ENCODE measurements around the gene CA5B.
"Not testable (repeated sequence)": the region's sequence is repeated elsewhere in the genome, so short reads cannot be mapped to it uniquely, and the experiment has no call there.

Gene CA5B, protein sequence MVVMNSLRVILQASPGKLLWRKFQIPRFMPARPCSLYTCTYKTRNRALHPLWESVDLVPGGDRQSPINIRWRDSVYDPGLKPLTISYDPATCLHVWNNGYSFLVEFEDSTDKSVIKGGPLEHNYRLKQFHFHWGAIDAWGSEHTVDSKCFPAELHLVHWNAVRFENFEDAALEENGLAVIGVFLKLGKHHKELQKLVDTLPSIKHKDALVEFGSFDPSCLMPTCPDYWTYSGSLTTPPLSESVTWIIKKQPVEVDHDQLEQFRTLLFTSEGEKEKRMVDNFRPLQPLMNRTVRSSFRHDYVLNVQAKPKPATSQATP

GRCh38 chrX:15737959-15738902 lies at the start of gene CA5B:
Gene CA5B, plus strand, starts transcription at chrX:15738270. Its CDS starts 11,754 bp downstream, at chrX:15750024.
- H3K4me3 ChIP-seq (ENCODE audit: low read length), result peak within 1 kb of the TSS; percentile 41
- no peaks in the 10 kb centered on the region for H3K4me1 ChIP-seq (ENCODE audit: control insufficient read depth, insufficient read depth, low read length)
- H3K27me3 ChIP-seq (ENCODE audit: control insufficient read depth, insufficient read depth, low read length), result no peaks in the 10 kb centered on the region
- H3K9ac ChIP-seq (ENCODE audit: low read length), result peak within 1 kb of the TSS; percentile 62
- H3K9me3 ChIP-seq (ENCODE audit: control insufficient read depth, low read length), result no peaks in the 10 kb centered on the region
- no peaks in the 10 kb centered on the region for H3K36me3 ChIP-seq (ENCODE audit: control insufficient read depth, insufficient read depth, low read length)

GRCh38 chrX:15694941-15695451 lies 43.1 kb upstream of the CA5B start:
- Histone ChIP-seq H3K36me3 (ENCODE audit: control insufficient read depth, insufficient read depth, low read length) (no peaks in the 10 kb centered on the region), H3K9ac (ENCODE audit: low read length) (no peak overlapping the region), H3K27me3 (ENCODE audit: control insufficient read depth, insufficient read depth, low read length) (no peaks in the 10 kb centered on the region), H3K9me3 (ENCODE audit: control insufficient read depth, low read length) (no peaks in the 10 kb centered on the region), H3K4me3 (ENCODE audit: low read length) (no peak overlapping the region), H3K4me1 (ENCODE audit: control insufficient read depth, insufficient read depth, low read length) (no peaks in the 10 kb centered on the region)

GRCh38 chrX:15696516-15696915 lies 41.6 kb upstream of the CA5B start:
- H3K4me3 ChIP-seq (ENCODE audit: low read length), result no peak overlapping the region
- no peak overlapping the region for H3K9ac ChIP-seq (ENCODE audit: low read length)
- no peaks in the 10 kb centered on the region for H3K4me1 ChIP-seq (ENCODE audit: control insufficient read depth, insufficient read depth, low read length)
- no peaks in the 10 kb centered on the region for H3K36me3 ChIP-seq (ENCODE audit: control insufficient read depth, insufficient read depth, low read length)
- no peaks in the 10 kb centered on the region for H3K27me3 ChIP-seq (ENCODE audit: control insufficient read depth, insufficient read depth, low read length)
- H3K9me3 ChIP-seq (ENCODE audit: control insufficient read depth, low read length), result no peaks in the 10 kb centered on the region

DNA sequence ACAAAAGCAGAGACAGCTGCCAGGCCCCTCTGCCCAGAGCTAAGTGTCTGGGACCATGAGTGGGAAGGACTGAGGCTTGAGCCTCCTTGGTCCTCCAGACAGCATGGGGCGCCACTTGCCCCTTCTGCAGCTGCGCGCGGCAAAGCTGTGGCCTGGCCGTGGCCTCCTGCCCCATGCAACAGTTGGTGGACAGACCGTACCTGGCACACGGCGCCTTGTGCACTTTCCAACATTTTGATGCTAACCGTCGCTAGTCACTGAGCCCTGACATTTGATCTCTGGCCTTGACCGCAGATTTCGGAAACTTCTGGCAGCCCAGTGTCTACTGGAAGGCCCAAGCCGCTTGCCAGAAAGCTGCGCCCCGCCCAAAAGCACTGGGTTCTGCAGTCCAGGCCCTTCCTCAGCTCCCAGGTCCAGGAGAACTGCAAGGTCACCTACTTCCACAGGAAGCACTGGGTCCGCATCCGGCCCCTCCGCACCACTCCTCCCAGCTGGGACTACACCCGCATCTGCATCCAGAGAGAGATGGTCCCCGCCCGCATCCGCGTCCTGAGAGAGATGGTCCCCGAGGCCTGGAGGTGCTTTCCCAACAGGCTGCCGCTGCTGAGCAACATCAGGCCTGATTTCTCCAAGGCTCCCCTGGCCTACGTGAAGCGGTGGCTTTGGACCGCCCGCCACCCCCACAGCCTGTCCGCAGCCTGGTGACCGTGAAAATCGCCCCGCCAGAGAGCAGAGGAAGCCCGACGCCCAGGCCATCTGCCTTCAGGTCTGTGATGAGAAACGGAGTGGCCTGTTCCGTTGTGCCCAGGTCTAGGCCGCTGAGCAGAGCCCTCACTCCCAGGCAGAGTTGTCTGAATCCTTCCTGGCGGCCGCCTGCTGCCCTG lies 35.3 kb upstream of the CA5B start:
- no peak overlapping the region for H3K4me3 ChIP-seq (ENCODE audit: low read length)

DNA sequence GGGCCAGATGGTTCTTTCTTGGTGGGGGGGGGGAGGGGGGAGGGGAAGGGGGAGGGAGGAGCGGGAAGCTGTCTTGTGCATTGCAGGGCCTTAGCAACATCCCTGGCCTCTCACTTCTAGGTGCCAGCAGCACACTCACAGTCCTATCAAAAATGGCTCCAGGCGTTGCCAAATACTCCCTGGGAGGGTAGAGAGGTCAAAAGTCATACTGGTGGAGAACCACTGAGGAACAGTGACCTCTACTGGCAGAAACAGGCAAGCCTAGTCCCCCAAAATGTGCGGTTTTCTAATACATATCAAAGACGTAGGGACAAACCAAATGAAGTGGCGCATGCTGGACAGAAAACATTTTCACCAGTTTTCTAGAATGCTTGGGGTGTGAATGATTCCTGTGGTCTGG lies 34.3 kb upstream of the CA5B start:
- not testable (repeated sequence) for H3K36me3 ChIP-seq (ENCODE audit: control insufficient read depth, insufficient read depth, low read length); H3K9ac ChIP-seq (ENCODE audit: low read length); H3K4me1 ChIP-seq (ENCODE audit: control insufficient read depth, insufficient read depth, low read length); H3K27me3 ChIP-seq (ENCODE audit: control insufficient read depth, insufficient read depth, low read length); H3K4me3 ChIP-seq (ENCODE audit: low read length); H3K9me3 ChIP-seq (ENCODE audit: control insufficient read depth, low read length)

More for the DNA sequence above, 35.3 kb upstream of the CA5B start:
- H3K4me1 ChIP-seq (ENCODE audit: control insufficient read depth, insufficient read depth, low read length), result no peaks in the 10 kb centered on the region
- no peaks in the 10 kb centered on the region for H3K9me3 ChIP-seq (ENCODE audit: control insufficient read depth, low read length)
- H3K9ac ChIP-seq (ENCODE audit: low read length), result no peak overlapping the region
- no peaks in the 10 kb centered on the region for H3K27me3 ChIP-seq (ENCODE audit: control insufficient read depth, insufficient read depth, low read length)
- H3K36me3 ChIP-seq (ENCODE audit: control insufficient read depth, insufficient read depth, low read length), result no peaks in the 10 kb centered on the region

GRCh38 chrX:15704273-15704672 lies 33.8 kb upstream of the CA5B start:
- not testable (repeated sequence) for H3K4me3 ChIP-seq (ENCODE audit: low read length); H3K36me3 ChIP-seq (ENCODE audit: control insufficient read depth, insufficient read depth, low read length); H3K4me1 ChIP-seq (ENCODE audit: control insufficient read depth, insufficient read depth, low read length); H3K9me3 ChIP-seq (ENCODE audit: control insufficient read depth, low read length); H3K27me3 ChIP-seq (ENCODE audit: control insufficient read depth, insufficient read depth, low read length); H3K9ac ChIP-seq (ENCODE audit: low read length)

DNA sequence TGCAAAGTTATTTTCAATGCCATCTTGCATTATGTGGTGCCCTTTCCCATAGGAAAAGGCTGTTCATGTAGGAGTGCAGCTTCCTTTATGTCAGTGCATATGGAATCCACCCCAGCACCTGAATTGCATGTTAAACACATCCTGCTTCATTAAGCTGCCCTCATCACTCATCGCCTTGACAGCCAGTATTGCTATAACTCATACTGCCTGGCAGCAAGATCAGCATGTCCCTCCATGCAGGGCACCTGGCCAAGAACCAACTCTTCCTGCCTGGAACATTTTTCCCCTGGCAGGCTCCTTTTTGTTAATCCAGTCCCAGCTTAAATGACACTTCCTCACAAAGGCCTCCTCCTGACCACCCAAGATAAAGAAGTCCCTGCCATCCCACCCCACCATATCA lies 23.5 kb upstream of the CA5B start:
- H3K9me3 ChIP-seq (ENCODE audit: control insufficient read depth, low read length), result no peaks in the 10 kb centered on the region
- no peaks in the 10 kb centered on the region for H3K27me3 ChIP-seq (ENCODE audit: control insufficient read depth, insufficient read depth, low read length)
- no peaks in the 10 kb centered on the region for H3K36me3 ChIP-seq (ENCODE audit: control insufficient read depth, insufficient read depth, low read length)
- H3K4me1 ChIP-seq (ENCODE audit: control insufficient read depth, insufficient read depth, low read length), result no peaks in the 10 kb centered on the region
- H3K9ac ChIP-seq (ENCODE audit: low read length), result no peak overlapping the region
- no peak overlapping the region for H3K4me3 ChIP-seq (ENCODE audit: low read length)

GRCh38 chrX:15718283-15718970 lies 19.6 kb upstream of the CA5B start:
- no peaks in the 10 kb centered on the region for H3K36me3 ChIP-seq (ENCODE audit: control insufficient read depth, insufficient read depth, low read length)

DNA sequence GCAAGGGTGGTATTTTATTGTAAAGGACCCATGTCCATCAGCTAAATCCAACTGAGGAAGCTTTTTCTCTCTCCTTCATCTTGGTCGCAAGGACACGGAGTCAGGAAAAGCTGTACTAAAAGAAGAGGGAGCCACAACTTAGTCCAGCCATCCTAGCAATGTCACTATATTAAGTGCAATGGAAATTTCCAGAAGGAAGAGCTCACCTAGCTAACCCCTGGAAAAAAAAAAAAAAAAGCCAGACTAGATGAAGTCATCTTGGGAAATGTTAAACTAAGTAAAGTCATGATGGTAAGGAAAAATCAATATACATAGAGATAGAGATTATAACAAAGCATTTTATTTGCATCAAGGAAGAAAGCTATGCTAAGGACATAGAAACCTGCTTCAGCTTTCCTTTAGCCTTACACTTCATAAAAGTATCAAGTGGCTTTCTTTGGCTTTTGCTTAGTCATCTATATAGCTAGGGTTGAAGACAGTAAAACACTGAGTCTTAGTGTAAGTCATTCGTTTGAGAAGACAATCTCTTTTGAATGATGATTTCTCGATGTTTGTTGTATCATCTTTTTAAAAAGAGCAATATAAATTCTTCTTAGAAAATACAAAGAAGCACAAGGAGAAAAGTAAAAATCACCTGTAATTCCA lies 18.6 kb upstream of the CA5B start:
- Histone ChIP-seq H3K9ac (ENCODE audit: low read length) (no peak overlapping the region), H3K36me3 (ENCODE audit: control insufficient read depth, insufficient read depth, low read length) (no peaks in the 10 kb centered on the region), H3K9me3 (ENCODE audit: control insufficient read depth, low read length) (no peaks in the 10 kb centered on the region), H3K27me3 (ENCODE audit: control insufficient read depth, insufficient read depth, low read length) (no peaks in the 10 kb centered on the region), H3K4me3 (ENCODE audit: low read length) (no peak overlapping the region), H3K4me1 (ENCODE audit: control insufficient read depth, insufficient read depth, low read length) (no peaks in the 10 kb centered on the region)

More at GRCh38 chrX:15718283-15718970, 19.6 kb upstream of the CA5B start:
- H3K4me3 ChIP-seq (ENCODE audit: low read length), result no peak overlapping the region
- no peaks in the 10 kb centered on the region for H3K27me3 ChIP-seq (ENCODE audit: control insufficient read depth, insufficient read depth, low read length)
- H3K9me3 ChIP-seq (ENCODE audit: control insufficient read depth, low read length), result no peaks in the 10 kb centered on the region
- no peaks in the 10 kb centered on the region for H3K4me1 ChIP-seq (ENCODE audit: control insufficient read depth, insufficient read depth, low read length)
- H3K9ac ChIP-seq (ENCODE audit: low read length), result no peak overlapping the region

GRCh38 chrX:15721911-15722310 lies 16.2 kb upstream of the CA5B start:
- no peaks in the 10 kb centered on the region for H3K4me1 ChIP-seq (ENCODE audit: control insufficient read depth, insufficient read depth, low read length)

More at GRCh38 chrX:15721911-15722310, 16.2 kb upstream of the CA5B start:
- Histone ChIP-seq H3K9ac (ENCODE audit: low read length) (no peak overlapping the region), H3K27me3 (ENCODE audit: control insufficient read depth, insufficient read depth, low read length) (no peaks in the 10 kb centered on the region), H3K4me3 (ENCODE audit: low read length) (no peak overlapping the region), H3K9me3 (ENCODE audit: control insufficient read depth, low read length) (no peaks in the 10 kb centered on the region), H3K36me3 (ENCODE audit: control insufficient read depth, insufficient read depth, low read length) (no peaks in the 10 kb centered on the region)

All from mucosa of stomach (tissue), 1 donor.